ENCODE measurements around the gene PNKP. TPM values are rescaled to one million over a fixed set of nuclear protein-coding genes. Genes with fewer than 3 reads are reported as not detected.

The PNKP gene
- polyA plus RNA-seq, 1 donor from 2014 or later = 43.1 TPM

GRCh38 chr19:49908480-49909420 is 41.4 kb upstream of the PNKP start:
- Histone ChIP-seq H2AFZ (ENCODE audit: low read depth, low read length) (no peak overlapping the region), H3K36me3 (ENCODE audit: insufficient read depth, low read length) (no peaks in the 10 kb centered on the region), H3F3A (ENCODE audit: insufficient read depth, low read length, poor library complexity, severe bottlenecking) (no peaks in the 10 kb centered on the region), H3K79me2 (replicated peaks; ENCODE audit: insufficient read depth, low read length) (no peaks in the 10 kb centered on the region), H3K4me2 (ENCODE audit: low read length) (no peak overlapping the region), H4K20me1 (ENCODE audit: insufficient read depth) (no peaks in the 10 kb centered on the region), H3K9me2 (ENCODE audit: insufficient read depth, low read length) (no peaks in the 10 kb centered on the region), H3K27ac (ENCODE audit: low read length) (no peak overlapping the region), H3K4me3 (ENCODE audit: low read length) (no peak overlapping the region), H3K9me3 (ENCODE audit: low read length) (no peaks in the 10 kb centered on the region), H3K27me3 (ENCODE audit: insufficient read depth, low read depth, low read length) (no peaks in the 10 kb centered on the region), H3K9ac (ENCODE audit: low read length) (no peak overlapping the region)
- TF ChIP-seq MXI1 (conservative IDR thresholded peaks at IDR 0.05; ENCODE audit: poor library complexity, severe bottlenecking) = no peak
- TF ChIP-seq EP300 (conservative IDR thresholded peaks at IDR 0.05; ENCODE audit: poor library complexity, severe bottlenecking) = no peak

GRCh38 chr19:49907745-49908446 is 40.5 kb upstream of the PNKP start:
- H3K4me3 ChIP-seq (ENCODE audit: low read length) = no peak overlapping the region
- no peaks in the 10 kb centered on the region for H4K20me1 ChIP-seq (ENCODE audit: insufficient read depth)
- H3K36me3 ChIP-seq (ENCODE audit: insufficient read depth, low read length) = no peaks in the 10 kb centered on the region
- H3K4me2 ChIP-seq (ENCODE audit: low read length) = no peak overlapping the region
- no peak overlapping the region for H3K27ac ChIP-seq (ENCODE audit: low read length)
- no peak overlapping the region for H2AFZ ChIP-seq (ENCODE audit: low read depth, low read length)
- H3K9ac ChIP-seq (ENCODE audit: low read length) = no peak overlapping the region
- no peak for TF ChIP-seq POLR2AphosphoS5 (IDR thresholded peaks at IDR 0.05)
- TF ChIP-seq CTCF (IDR thresholded peaks at IDR 0.05; ENCODE audit: poor library complexity, severe bottlenecking) = no peak
- no peak for TF ChIP-seq MXI1 (conservative IDR thresholded peaks at IDR 0.05; ENCODE audit: poor library complexity, severe bottlenecking)
- no peak for TF ChIP-seq RAD21 (conservative IDR thresholded peaks at IDR 0.05)
- TF ChIP-seq TAF1 (IDR thresholded peaks at IDR 0.05; ENCODE audit: low read depth) = no peak
- TF ChIP-seq SMC3 (conservative IDR thresholded peaks at IDR 0.05; ENCODE audit: poor library complexity) = no peak
- TF ChIP-seq EP300 (conservative IDR thresholded peaks at IDR 0.05; ENCODE audit: poor library complexity, severe bottlenecking) = no peak
- H3K9me2 ChIP-seq (ENCODE audit: insufficient read depth, low read length) = no peaks in the 10 kb centered on the region
- H3F3A ChIP-seq (ENCODE audit: insufficient read depth, low read length, poor library complexity, severe bottlenecking) = no peaks in the 10 kb centered on the region
- no peaks in the 10 kb centered on the region for H3K9me3 ChIP-seq (ENCODE audit: low read length)
- no peaks in the 10 kb centered on the region for H3K79me2 ChIP-seq (replicated peaks; ENCODE audit: insufficient read depth, low read length)
- no peaks in the 10 kb centered on the region for H3K27me3 ChIP-seq (ENCODE audit: insufficient read depth, low read depth, low read length)

- TF ChIP-seq EP300 (conservative IDR thresholded peaks at IDR 0.05; ENCODE audit: poor library complexity, severe bottlenecking) (no peak), REST (IDR thresholded peaks at IDR 0.05; ENCODE audit: borderline replicate concordance) (no peak), POLR2AphosphoS5 (IDR thresholded peaks at IDR 0.05) (no peak), MXI1 (conservative IDR thresholded peaks at IDR 0.05; ENCODE audit: poor library complexity, severe bottlenecking) (no peak), RAD21 (conservative IDR thresholded peaks at IDR 0.05) (no peak), SMC3 (conservative IDR thresholded peaks at IDR 0.05; ENCODE audit: poor library complexity) (no peak), EZH2 (IDR thresholded peaks at IDR 0.05; ENCODE audit: borderline replicate concordance, insufficient read depth, low read length, poor library complexity, severe bottlenecking) (no peak), CTCF (IDR thresholded peaks at IDR 0.05; ENCODE audit: poor library complexity, severe bottlenecking) (no peak), TAF1 (IDR thresholded peaks at IDR 0.05; ENCODE audit: low read depth) (no peak)
- Histone ChIP-seq H3F3A (ENCODE audit: insufficient read depth, low read length, poor library complexity, severe bottlenecking) (no peaks in the 10 kb centered on the region), H3K79me2 (replicated peaks; ENCODE audit: insufficient read depth, low read length) (no peaks in the 10 kb centered on the region), H3K27ac (ENCODE audit: low read length) (no peak overlapping the region), H3K36me3 (ENCODE audit: insufficient read depth, low read length) (no peaks in the 10 kb centered on the region), H3K27me3 (ENCODE audit: insufficient read depth, low read depth, low read length) (no peaks in the 10 kb centered on the region), H3K9ac (ENCODE audit: low read length) (no peak overlapping the region), H3K9me3 (ENCODE audit: low read length) (no peaks in the 10 kb centered on the region), H2AFZ (ENCODE audit: low read depth, low read length) (no peak overlapping the region), H4K20me1 (ENCODE audit: insufficient read depth) (no peaks in the 10 kb centered on the region), H3K4me3 (ENCODE audit: low read length) (no peak overlapping the region), H3K4me2 (ENCODE audit: low read length) (no peak overlapping the region), H3K9me2 (ENCODE audit: insufficient read depth, low read length) (no peaks in the 10 kb centered on the region)
Measured at GRCh38 chr19:49906879-49907564, 39.6 kb upstream of the PNKP start.

Measured in neural cell (in vitro differentiated cells).